Measurements from ENCODE around the gene APOC1. TPM values are rescaled to one million over a fixed set of nuclear protein-coding genes. Genes with fewer than 3 reads are reported as not detected.

Gene APOC1
- total RNA-seq, 1 experiment from 2014 or later, result 48.5 TPM

GRCh38 chr19:44947041-44947581 is 32.7 kb downstream of the APOC1 start:
- intact Hi-C loops (cut with micrococcal nuclease; ENCODE audit: unreplicated experiment), result no loop called here
- Histone ChIP-seq H3K27me3 (ENCODE audit: control insufficient read depth, insufficient read depth, low read length) (no peaks in the 10 kb centered on the region), H3K27ac (ENCODE audit: low read length) (no peak overlapping the region), H3K9me3 (ENCODE audit: control insufficient read depth, insufficient read depth, low read depth, low read length) (no peaks in the 10 kb centered on the region), H3K4me3 (ENCODE audit: low read depth in 2 of 2, low read length in 2 of 2) (no peak overlapping the region), H3K36me3 (ENCODE audit: control insufficient read depth, insufficient read depth, low read length) (no peaks in the 10 kb centered on the region), H3K4me1 (ENCODE audit: control insufficient read depth, insufficient read depth, low read length) (0 out of 2 replicates have a peak, but pooled peaks cover 3% of the 10 kb centered on the region)
- DNase-seq (ENCODE audit: low read depth, low spot score) (no peak), ATAC-seq (no peak)
- ChIA-PET POLR2A (no interaction called here), CTCF (no interaction called here)
- BruUV-seq (replicated peaks), result no TSS peak
- TF ChIP-seq CTCF (IDR thresholded peaks at IDR 0.05) (no peak), REST (IDR thresholded peaks at IDR 0.05; ENCODE audit: insufficient read depth in 1 of 2, low read depth in 2 of 2, low read length in 1 of 2) (no peak), SIN3A (IDR thresholded peaks at IDR 0.05; ENCODE audit: borderline replicate concordance, insufficient read depth, low read depth, low read length) (no peak), POLR2AphosphoS5 (IDR thresholded peaks at IDR 0.05; ENCODE audit: low read depth, low read length) (no peak), TCF7L2 (IDR thresholded peaks at IDR 0.05; ENCODE audit: low read depth, low read length) (no peak)
- in situ Hi-C loops (cut with HindIII; ENCODE audit: low pct_unique_long_range_greater_than_20kb, low sequenced_read_pairs), result no loop called here

GRCh38 chr19:44948237-44948636 is 33.8 kb downstream of the APOC1 start:
- ChIA-PET POLR2A (no interaction called here), CTCF (no interaction called here)
- intact Hi-C loops (cut with micrococcal nuclease; ENCODE audit: unreplicated experiment), result no loop called here
- ATAC-seq (no peak), DNase-seq (ENCODE audit: low read depth, low spot score) (no peak)
- H3K27ac ChIP-seq (ENCODE audit: low read length), result no peak overlapping the region
- in situ Hi-C loops (cut with HindIII; ENCODE audit: low pct_unique_long_range_greater_than_20kb, low sequenced_read_pairs), result no loop called here
- 0 out of 2 replicates have a peak, but pooled peaks cover 3% of the 10 kb centered on the region for H3K4me1 ChIP-seq (ENCODE audit: control insufficient read depth, insufficient read depth, low read length)
- H3K36me3 ChIP-seq (ENCODE audit: control insufficient read depth, insufficient read depth, low read length), result no peaks in the 10 kb centered on the region
- H3K27me3 ChIP-seq (ENCODE audit: control insufficient read depth, insufficient read depth, low read length), result no peaks in the 10 kb centered on the region
- H3K9me3 ChIP-seq (ENCODE audit: control insufficient read depth, insufficient read depth, low read depth, low read length), result no peaks in the 10 kb centered on the region
- no peak for TF ChIP-seq CTCF (IDR thresholded peaks at IDR 0.05)
- TF ChIP-seq SIN3A (IDR thresholded peaks at IDR 0.05; ENCODE audit: borderline replicate concordance, insufficient read depth, low read depth, low read length), result no peak
- no peak for TF ChIP-seq REST (IDR thresholded peaks at IDR 0.05; ENCODE audit: insufficient read depth in 1 of 2, low read depth in 2 of 2, low read length in 1 of 2)
- no peak for TF ChIP-seq POLR2AphosphoS5 (IDR thresholded peaks at IDR 0.05; ENCODE audit: low read depth, low read length)
- TF ChIP-seq TCF7L2 (IDR thresholded peaks at IDR 0.05; ENCODE audit: low read depth, low read length), result no peak
- BruUV-seq (replicated peaks), result no TSS peak
- H3K4me3 ChIP-seq (ENCODE audit: low read depth in 2 of 2, low read length in 2 of 2), result no peak overlapping the region

Data from Panc1 (cell line).